K562 treated with DMSO at 1 percent for 24 hours (cell line): ENCODE measurements around the gene AGRN. TPM values are rescaled to one million over a fixed set of nuclear protein-coding genes. Genes with fewer than 3 reads are reported as not detected.

Source experiments
- total RNA-seq: library from RNA; unstranded; fragments of 300-600 nt; gene quantifications from 2 replicates; pipeline ENCODE4 v1.2.3, GENCODE V29; 2022; ENCODE audit warnings: low read depth; ENCODE audit not compliant: insufficient read depth

Gene AGRN
- 83.0 and 97.6 TPM in 2 replicates for total RNA-seq

DNA sequence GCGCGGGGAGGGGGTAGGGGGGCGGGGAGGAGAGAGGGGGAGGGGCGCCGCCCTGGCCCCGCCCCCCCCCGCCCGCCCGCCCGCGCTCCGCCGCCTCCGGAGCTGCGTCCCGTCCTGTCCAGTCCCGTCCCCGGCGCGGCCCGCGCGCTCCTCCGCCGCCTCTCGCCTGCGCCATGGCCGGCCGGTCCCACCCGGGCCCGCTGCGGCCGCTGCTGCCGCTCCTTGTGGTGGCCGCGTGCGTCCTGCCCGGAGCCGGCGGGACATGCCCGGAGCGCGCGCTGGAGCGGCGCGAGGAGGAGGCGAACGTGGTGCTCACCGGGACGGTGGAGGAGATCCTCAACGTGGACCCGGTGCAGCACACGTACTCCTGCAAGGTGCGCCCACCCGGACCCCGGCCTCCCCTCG lies at the start of gene AGRN:
Gene AGRN, plus strand, starts transcription at position 121 of the 405 bp plus-strand sequence. Its CDS starts 53 bp downstream, at position 174.

DNA sequence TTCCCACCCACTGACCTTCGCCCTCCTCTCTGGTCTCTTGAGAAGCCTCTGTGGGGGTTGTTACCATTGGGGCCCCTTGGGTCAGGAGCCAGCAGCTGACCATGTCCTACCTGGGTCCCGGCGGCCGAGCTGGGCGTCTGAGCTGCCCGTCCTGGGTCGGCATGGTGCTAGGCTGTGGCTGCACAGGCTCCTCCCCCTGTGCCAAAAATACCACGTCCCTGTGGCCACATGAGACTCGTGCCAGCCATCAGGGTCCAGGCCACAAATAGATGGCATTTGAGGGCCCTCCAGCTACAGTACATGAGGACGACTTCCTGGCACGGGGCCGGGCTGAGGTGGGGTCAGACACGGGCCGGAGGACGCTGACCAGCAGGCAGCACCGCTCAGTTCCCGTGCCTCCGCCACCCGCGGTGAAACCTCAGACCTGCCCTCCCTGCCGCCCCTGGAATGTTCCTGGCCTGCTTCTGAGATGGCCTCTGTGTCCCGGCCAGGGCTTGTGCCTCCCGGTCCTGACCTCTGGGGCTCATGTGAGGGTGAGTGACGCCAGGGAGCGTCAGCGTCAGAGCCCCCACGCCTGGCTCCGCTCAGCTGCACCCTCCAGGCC lies 37.9 kb upstream of the AGRN start, which contains the start of gene PERM1:
Gene PERM1, minus strand, starts transcription at position 139 of the 604 bp plus-strand sequence. CDS start 1,064 bp downstream, outside the sequence.

DNA sequence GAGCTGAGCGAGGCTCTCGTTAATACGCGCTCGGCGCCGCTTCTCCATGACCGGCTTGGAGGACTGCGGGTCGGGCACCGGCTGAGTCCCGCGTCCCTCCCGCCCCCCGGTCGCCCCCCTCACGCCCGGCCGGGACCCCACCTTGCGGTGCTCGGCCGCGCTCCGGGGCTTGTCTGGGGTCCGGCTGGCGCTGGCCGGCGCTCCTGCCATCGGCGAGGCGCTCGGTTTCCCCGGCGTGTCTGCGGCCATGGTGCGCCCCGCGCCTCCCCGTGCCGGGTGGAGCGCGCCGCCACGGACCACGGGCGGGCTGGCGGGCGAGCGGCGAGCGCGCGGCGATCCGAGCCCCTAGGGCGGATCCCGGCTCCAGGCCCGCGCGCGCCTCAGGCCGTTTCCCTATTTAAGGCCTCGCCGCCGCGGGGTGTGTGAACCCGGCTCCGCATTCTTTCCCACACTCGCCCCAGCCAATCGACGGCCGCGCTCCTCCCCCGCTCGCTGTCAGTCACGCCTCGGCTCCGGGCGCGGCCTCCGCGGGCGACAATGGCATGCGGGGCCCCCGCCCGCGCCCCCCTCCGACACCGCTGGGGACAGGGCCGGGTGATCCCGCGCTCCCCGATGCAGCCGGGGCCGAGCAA lies 20.1 kb upstream of the AGRN start, which contains the start of gene HES4:
Gene HES4, minus strand, starts transcription at position 373 of the 632 bp plus-strand sequence. Its CDS starts 124 bp downstream, at position 249.

DNA sequence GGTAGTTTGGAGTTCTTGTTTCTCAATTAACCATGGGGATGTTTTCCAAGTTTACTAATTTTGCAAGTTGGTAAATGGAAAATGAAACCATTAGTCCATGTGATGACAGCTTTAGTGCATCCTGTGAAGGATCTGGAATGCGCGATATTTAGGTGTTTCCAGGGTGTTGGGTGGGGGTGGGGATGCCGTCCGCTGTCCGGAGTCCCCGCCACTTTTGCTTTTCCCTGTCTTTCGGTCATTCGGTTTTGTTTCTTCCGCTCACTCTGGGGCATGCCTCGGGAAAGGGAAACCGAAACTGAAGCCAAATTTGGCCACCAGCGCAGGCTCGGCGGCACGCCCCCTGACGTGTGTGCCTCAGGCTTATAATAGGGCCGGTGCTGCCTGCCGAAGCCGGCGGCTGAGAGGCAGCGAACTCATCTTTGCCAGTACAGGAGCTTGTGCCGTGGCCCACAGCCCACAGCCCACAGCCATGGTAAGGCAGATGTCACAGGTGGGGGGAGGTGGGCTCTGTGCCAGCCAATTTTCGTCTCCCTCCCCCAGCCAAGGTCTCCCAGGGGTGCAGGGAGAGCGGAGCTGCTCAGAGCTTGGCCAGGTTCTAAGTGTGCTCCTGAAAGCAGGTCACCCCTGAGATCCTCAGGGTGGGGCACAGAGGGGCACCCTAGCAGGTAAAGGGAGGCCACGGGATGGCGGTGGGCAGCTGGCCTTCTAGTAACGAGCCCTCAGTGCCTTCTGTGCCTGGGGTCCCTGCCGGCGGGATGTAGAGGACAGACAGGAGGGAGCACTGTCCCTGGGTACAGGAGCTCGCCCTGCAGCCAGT lies 6.6 kb upstream of the AGRN start, which contains the start of gene ISG15:
Gene ISG15, plus strand, starts transcription at position 393 of the 817 bp plus-strand sequence. Its CDS starts 77 bp downstream, at position 470.

DNA sequence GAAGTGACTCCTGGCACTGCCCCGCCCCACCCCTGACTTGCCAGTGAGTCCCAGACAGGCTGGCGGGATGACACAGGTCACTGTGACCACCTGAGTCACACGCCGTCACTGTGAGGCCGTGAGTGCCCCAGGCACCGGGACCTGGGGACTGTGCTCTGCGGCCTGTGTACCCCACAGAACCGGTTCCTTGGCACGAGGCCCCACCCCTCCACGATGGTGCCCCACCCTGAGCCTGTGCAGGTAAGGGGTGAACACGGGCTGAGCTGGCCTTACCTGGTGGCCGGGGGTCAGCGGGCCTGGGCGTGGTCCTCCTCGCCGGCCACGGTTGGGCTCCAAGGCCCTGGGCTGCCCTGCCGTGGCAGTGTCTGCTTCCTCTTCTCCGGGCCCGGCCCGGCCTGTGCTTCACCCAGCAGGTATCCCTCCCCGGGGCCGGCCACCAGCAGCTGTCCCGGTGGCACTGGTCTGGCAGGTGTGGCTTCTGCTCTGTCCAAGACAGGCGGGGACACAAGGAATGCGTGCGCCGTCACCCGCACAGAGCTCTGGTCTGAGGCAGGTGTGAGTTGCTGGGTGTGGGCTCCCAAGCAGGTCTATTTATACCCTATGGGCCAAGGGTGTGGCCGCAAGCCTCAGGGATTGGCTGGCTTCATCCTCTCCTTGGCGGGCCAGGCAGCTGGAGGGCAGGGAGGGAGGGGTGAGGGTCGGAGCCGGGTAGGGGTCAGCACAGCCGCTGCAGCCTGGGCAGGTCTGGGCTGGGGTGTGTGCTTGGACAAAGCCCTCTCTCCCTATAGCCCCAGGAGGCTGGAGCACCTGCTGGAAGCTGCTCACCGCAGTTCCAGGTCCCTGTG lies 54.0 kb downstream of the AGRN start, which contains the start of gene RNF223:
Gene RNF223, minus strand, starts transcription at position 564 of the 845 bp plus-strand sequence. CDS start 1,740 bp downstream, outside the sequence.

Other genes starting within 250 kb of the AGRN start
- 20.5 and 21.7 TPM in 2 replicates for gene SAMD11, start 96.2 kb upstream of the AGRN start, total RNA-seq
- 177 and 179 TPM in 2 replicates for gene NOC2L, start 60.9 kb upstream of the AGRN start, total RNA-seq
- 15.8 and 20.6 TPM in 2 replicates for gene KLHL17, start 59.5 kb upstream of the AGRN start, total RNA-seq
- gene PLEKHN1, start 53.6 kb upstream of the AGRN start, total RNA-seq: 0.25 and 0.73 TPM in 2 replicates
- 0.34 TPM in 1 of 2 replicates, not detected in the other for gene PERM1, start 38.0 kb upstream of the AGRN start, total RNA-seq
- gene HES4, start 20.0 kb upstream of the AGRN start, total RNA-seq: 27.9 and 28.9 TPM in 2 replicates
- 110 and 141 TPM in 2 replicates for gene ISG15, start 6.6 kb upstream of the AGRN start, total RNA-seq
- gene RNF223, start 54.2 kb downstream of the AGRN start, total RNA-seq: not detected in 2 replicates
- 20.6 and 26.3 TPM in 2 replicates for gene C1orf159, start 96.0 kb downstream of the AGRN start, total RNA-seq
- not detected in 2 replicates for gene TTLL10, start 153.8 kb downstream of the AGRN start, total RNA-seq
- not detected in 2 replicates for gene TNFRSF18, start 186.5 kb downstream of the AGRN start, total RNA-seq
- 0.75 and 1.9 TPM in 2 replicates for gene TNFRSF4, start 194.0 kb downstream of the AGRN start, total RNA-seq
- gene SDF4, start 211.9 kb downstream of the AGRN start, total RNA-seq: 276 and 297 TPM in 2 replicates
- 17.9 and 21.2 TPM in 2 replicates for gene B3GALT6, start 212.1 kb downstream of the AGRN start, total RNA-seq
- gene C1QTNF12, start 226.6 kb downstream of the AGRN start, total RNA-seq: 1.9 and 2.5 TPM in 2 replicates